ENCODE data around the gene SPATA12.

Gene SPATA12

DNA sequence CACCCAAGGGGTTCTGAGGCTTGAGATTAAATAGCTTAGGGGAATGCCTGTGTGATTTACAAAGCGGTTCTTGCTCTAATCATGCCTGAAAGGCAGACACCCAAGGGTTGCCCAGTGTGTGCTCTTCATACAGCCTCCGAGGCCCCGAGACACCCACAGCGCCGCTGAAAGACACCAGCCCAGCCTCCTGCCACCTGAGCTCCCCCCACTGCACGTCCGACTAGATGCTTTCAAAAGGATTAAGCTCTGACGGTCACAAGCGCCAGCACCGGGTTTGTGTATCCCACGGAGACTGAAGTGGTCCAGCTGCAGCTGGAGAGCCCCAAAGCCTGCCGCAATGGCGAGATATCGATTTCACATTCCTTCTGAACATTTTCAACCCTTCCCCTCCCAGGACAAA is 50.3 kb downstream of the SPATA12 start:
- Histone ChIP-seq H3K4me1 (ENCODE audit: control insufficient read depth, insufficient read depth, low read length) (no peaks in the 10 kb centered on the region), H3K27me3 (ENCODE audit: control insufficient read depth, insufficient read depth, low read length) (no peaks in the 10 kb centered on the region), H3K9me3 (ENCODE audit: control insufficient read depth, insufficient read depth, low read length) (no peaks in the 10 kb centered on the region), H3K27ac (ENCODE audit: low read length) (no peak overlapping the region), H3K4me3 (ENCODE audit: low read length) (no peak overlapping the region), H3K36me3 (ENCODE audit: control insufficient read depth, insufficient read depth, low read length) (no peaks in the 10 kb centered on the region)
- no CpG with 5 or more reads among the region's 14 CpGs for WGBS (ENCODE audit: insufficient coverage, insufficient read length)
- no peak for DNase-seq (ENCODE audit: low read depth, low spot score)

DNA sequence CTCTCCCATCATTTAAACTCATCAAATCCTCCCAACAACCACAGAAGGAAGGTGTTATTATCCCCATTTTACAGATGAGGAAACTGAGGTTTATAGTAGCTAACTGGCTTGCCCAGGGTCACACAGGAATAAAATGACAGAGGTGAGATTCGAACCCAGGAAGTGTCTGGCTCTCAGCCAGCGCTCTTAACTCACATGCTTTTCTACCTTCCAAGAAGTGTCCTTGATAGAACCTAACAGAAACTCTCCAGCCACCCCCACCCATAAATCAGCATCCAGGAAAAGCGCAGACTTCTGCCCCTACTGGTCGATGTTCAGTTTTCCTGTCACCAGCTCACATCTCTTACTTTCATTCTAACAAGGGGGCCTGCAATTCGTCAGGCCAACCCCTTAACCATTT is 51.7 kb downstream of the SPATA12 start:
- Histone ChIP-seq H3K27me3 (ENCODE audit: control insufficient read depth, insufficient read depth, low read length) (no peaks in the 10 kb centered on the region), H3K4me1 (ENCODE audit: control insufficient read depth, insufficient read depth, low read length) (no peaks in the 10 kb centered on the region), H3K36me3 (ENCODE audit: control insufficient read depth, insufficient read depth, low read length) (no peaks in the 10 kb centered on the region), H3K9me3 (ENCODE audit: control insufficient read depth, insufficient read depth, low read length) (no peaks in the 10 kb centered on the region), H3K4me3 (ENCODE audit: low read length) (no peak overlapping the region), H3K27ac (ENCODE audit: low read length) (no peak overlapping the region)
- DNase-seq (ENCODE audit: low read depth, low spot score): no peak
- WGBS (ENCODE audit: insufficient coverage, insufficient read length): no CpG with 5 or more reads among the region's 5 CpGs

DNA sequence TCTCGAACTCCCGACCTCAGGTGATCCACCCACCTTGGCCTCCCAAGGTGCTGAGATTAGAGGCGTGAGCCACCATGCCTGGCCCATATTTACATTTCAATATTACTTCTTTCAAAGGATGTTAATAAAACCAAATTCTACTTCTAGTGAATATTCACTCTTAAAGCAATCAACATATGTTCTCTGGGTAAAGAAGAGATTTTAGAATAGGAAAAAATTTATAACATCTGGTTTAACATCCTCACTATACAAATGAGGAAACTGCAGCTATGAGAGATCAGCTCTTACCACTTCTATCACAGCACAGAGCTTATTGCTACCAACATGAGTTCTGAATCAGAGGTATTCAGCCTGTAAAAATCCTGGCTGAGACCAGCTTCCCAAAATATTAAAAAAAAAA is 56.0 kb downstream of the SPATA12 start:
- Histone ChIP-seq H3K9me3 (ENCODE audit: control insufficient read depth, insufficient read depth, low read length) (no peaks in the 10 kb centered on the region), H3K4me3 (ENCODE audit: low read length) (no peak overlapping the region), H3K36me3 (ENCODE audit: control insufficient read depth, insufficient read depth, low read length) (no peaks in the 10 kb centered on the region), H3K4me1 (ENCODE audit: control insufficient read depth, insufficient read depth, low read length) (no peaks in the 10 kb centered on the region), H3K27ac (ENCODE audit: low read length) (no peak overlapping the region), H3K27me3 (ENCODE audit: control insufficient read depth, insufficient read depth, low read length) (no peaks in the 10 kb centered on the region)
- DNase-seq (ENCODE audit: low read depth, low spot score): no peak
- no CpG with 5 or more reads among the region's 3 CpGs for whole genome bisulfite sequencing (ENCODE audit: insufficient coverage, insufficient read length)

DNA sequence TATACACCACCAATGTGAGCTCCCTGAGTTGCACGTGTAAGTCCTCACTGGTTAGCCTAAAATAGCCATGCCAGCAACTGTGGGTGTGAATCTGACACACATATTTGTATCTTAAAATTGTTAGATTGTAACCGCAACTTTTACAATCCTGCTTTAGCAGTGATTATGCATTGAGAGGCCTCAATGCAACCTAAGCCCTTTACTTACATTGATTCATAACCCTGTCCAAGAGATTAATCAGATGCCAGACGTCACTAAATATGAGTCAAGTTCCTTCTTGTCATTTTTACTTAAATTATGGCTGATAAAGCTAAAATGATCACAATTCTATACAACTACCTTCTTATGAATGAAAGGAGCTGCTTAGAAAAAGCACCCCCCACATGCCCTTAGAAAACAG is 57.8 kb downstream of the SPATA12 start:
- no peak for DNase-seq (ENCODE audit: low read depth, low spot score)
- no peaks in the 10 kb centered on the region for H3K36me3 ChIP-seq (ENCODE audit: control insufficient read depth, insufficient read depth, low read length)
- no CpG with 5 or more reads among the region's 3 CpGs for WGBS (ENCODE audit: insufficient coverage, insufficient read length)

DNA sequence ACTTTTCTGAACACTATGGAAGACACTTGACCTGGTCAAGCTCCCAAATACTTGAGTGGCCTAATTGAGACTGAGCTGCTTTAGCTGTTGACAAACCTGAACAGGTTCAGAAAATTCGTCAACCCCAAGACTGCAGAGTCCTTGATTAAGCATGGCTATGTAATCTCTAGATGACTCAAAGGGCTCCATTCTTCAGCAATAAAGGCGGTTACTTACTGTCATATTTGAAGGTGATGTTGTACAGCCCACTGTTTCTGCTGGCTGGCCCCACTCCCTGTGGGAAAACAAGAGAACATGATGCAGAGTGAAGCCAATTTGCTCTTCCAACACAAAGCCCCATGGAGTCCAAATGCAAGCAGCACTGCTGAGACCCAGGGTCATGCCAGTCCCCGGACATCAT is 59.6 kb downstream of the SPATA12 start:
- WGBS (ENCODE audit: insufficient coverage, insufficient read length): no CpG with 5 or more reads among the region's 3 CpGs
- no peak overlapping the region for H3K4me3 ChIP-seq (ENCODE audit: low read length)
- H3K36me3 ChIP-seq (ENCODE audit: control insufficient read depth, insufficient read depth, low read length): no peaks in the 10 kb centered on the region
- DNase-seq (ENCODE audit: low read depth, low spot score): no peak
- no peaks in the 10 kb centered on the region; the same call in 1 of the 2 replicates for H3K27me3 ChIP-seq (ENCODE audit: control insufficient read depth, insufficient read depth, low read length)
- no peak overlapping the region for H3K27ac ChIP-seq (ENCODE audit: low read length)
- H3K4me1 ChIP-seq (ENCODE audit: control insufficient read depth, insufficient read depth, low read length): no peaks in the 10 kb centered on the region
- no peaks in the 10 kb centered on the region for H3K9me3 ChIP-seq (ENCODE audit: control insufficient read depth, insufficient read depth, low read length)

More for the DNA sequence above, 57.8 kb downstream of the SPATA12 start:
- H3K27ac ChIP-seq (ENCODE audit: low read length): no peak overlapping the region
- no peaks in the 10 kb centered on the region for H3K9me3 ChIP-seq (ENCODE audit: control insufficient read depth, insufficient read depth, low read length)
- H3K4me3 ChIP-seq (ENCODE audit: low read length): no peak overlapping the region
- no peaks in the 10 kb centered on the region for H3K27me3 ChIP-seq (ENCODE audit: control insufficient read depth, insufficient read depth, low read length)
- no peaks in the 10 kb centered on the region for H3K4me1 ChIP-seq (ENCODE audit: control insufficient read depth, insufficient read depth, low read length)

DNA sequence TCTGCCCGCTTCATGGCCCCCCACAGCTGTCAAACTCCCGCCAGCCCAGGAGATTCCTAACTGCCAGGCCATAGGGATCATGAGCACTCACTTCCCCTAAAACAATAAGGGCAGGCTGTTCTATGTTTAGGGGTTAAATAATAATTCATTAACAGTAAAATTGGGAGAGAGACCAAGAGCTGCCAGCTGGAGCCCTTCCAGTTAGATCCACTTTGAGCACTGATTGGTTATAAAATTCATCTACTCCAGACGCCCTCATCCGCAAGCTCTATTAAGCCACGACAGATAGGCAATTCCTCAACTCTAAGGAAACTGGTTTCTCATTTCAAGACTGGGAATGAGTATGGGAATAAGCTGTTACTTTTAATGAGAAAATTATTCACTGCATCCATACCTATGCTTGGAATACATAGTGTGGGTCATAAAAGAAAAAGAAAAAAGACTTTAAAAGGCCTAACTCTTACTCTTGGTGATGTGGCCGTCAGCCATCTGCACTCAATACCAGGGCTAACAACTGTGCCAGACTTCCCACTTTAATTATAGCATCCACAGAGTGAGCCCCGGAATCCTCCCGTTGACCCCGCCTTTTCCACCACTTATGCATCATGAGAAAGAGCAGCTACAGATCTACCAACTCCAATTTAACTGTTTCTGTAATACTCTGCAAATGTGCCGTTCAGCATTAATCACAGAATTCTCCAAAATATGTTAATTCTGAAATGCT is 60.1 kb downstream of the SPATA12 start:
- Histone ChIP-seq H3K36me3 (ENCODE audit: control insufficient read depth, insufficient read depth, low read length) (no peaks in the 10 kb centered on the region), H3K4me1 (ENCODE audit: control insufficient read depth, insufficient read depth, low read length) (no peaks in the 10 kb centered on the region), H3K9me3 (ENCODE audit: control insufficient read depth, insufficient read depth, low read length) (no peaks in the 10 kb centered on the region), H3K4me3 (ENCODE audit: low read length) (no peak overlapping the region), H3K27ac (ENCODE audit: low read length) (no peak overlapping the region), H3K27me3 (ENCODE audit: control insufficient read depth, insufficient read depth, low read length) (peaks cover 4% of the 10 kb centered on the region; the same call in 1 of the 2 replicates)
- WGBS (ENCODE audit: insufficient coverage, insufficient read length): no CpG with 5 or more reads among the region's 10 CpGs
- no peak for DNase-seq (ENCODE audit: low read depth, low spot score)

All from iPS DF 6.9 (cell line).